ENCODE measurements around the gene CENPO.

GRCh38 chr2:24839729-24840128, 46.5 kb downstream of the CENPO start:
- TF ChIP-seq EZH2phosphoT487 (IDR thresholded peaks at IDR 0.05; ENCODE audit: insufficient read depth, low read depth) (no peak), EZH2 (IDR thresholded peaks at IDR 0.05; ENCODE audit: insufficient read depth, poor library complexity, severe bottlenecking) (no peak)

Measured in GM23248 (cell line).